ENCODE results near the gene SLC17A2.
A peak's percentile ranks its signal among the peaks of the same experiment; 100 is the strongest.

The SLC17A2 gene

GRCh38 chr6:25930532-25931410, at the start of gene SLC17A2:
Gene SLC17A2 (minus strand): TSS chr6:25930691. CDS start chr6:25925796, 4,895 bp downstream.
- DNase-seq, result peak in 1 of 3 donors; percentile 21

GRCh38 chr6:25975923-25976560, 45.6 kb upstream of the SLC17A2 start:
- DNase-seq, result no peak

- no peak for DNase-seq
Observed at GRCh38 chr6:25973923-25974555, 43.5 kb upstream of the SLC17A2 start.

GRCh38 chr6:25972902-25973301, 42.4 kb upstream of the SLC17A2 start:
- DNase-seq, result no peak

- DNase-seq, result no peak
Observed at GRCh38 chr6:25972128-25972527, 41.6 kb upstream of the SLC17A2 start.

GRCh38 chr6:25971187-25971821, 40.8 kb upstream of the SLC17A2 start:
- DNase-seq, result peak; percentile 78 to 86 (median 79)

- DNase-seq, result no peak
Observed at GRCh38 chr6:25968769-25969168, 38.3 kb upstream of the SLC17A2 start.

GRCh38 chr6:25966711-25967110, 36.2 kb upstream of the SLC17A2 start:
- no peak for DNase-seq

GRCh38 chr6:25965058-25965457, 34.6 kb upstream of the SLC17A2 start:
- DNase-seq, result no peak

GRCh38 chr6:25963426-25964123, 33.1 kb upstream of the SLC17A2 start:
- DNase-seq, result peak; percentile 35 to 49 (median 36)

GRCh38 chr6:25962149-25963127, 31.9 kb upstream of the SLC17A2 start, which contains the start of gene TRIM38:
Gene TRIM38 (plus strand): TSS chr6:25962802. CDS start chr6:25966523, 3,721 bp downstream.
- peak; percentile 93 to 99 (median 97) for DNase-seq

GRCh38 chr6:25961619-25962148, 31.2 kb upstream of the SLC17A2 start:
- DNase-seq, result no peak

- no peak for DNase-seq
Observed at GRCh38 chr6:25960734-25961133, 30.2 kb upstream of the SLC17A2 start.

- DNase-seq, result no peak
Observed at GRCh38 chr6:25959890-25960536, 29.5 kb upstream of the SLC17A2 start.

- DNase-seq, result no peak
Observed at GRCh38 chr6:25958700-25959162, 28.2 kb upstream of the SLC17A2 start.

GRCh38 chr6:25956226-25956625, 25.7 kb upstream of the SLC17A2 start:
- DNase-seq, result no peak

GRCh38 chr6:25954756-25955155, 24.3 kb upstream of the SLC17A2 start:
- no peak for DNase-seq

- peak; percentile 9 to 38 (median 34) for DNase-seq
Observed at GRCh38 chr6:25953733-25954132, 23.2 kb upstream of the SLC17A2 start.

GRCh38 chr6:25952535-25952934, 22.0 kb upstream of the SLC17A2 start:
- DNase-seq, result no peak
